K562 (cell line): ENCODE measurements around the gene NUTM1. TPM values are rescaled to one million over a fixed set of nuclear protein-coding genes. Genes with fewer than 3 reads are reported as not detected.

Experiments used
- ESRRA ChIP-seq: fragments of 450-650 bp; IDR thresholded peaks from 2 replicates; pipeline ENCODE4 v1.6.1; 2014; ENCODE audit warnings: low read depth, mild to moderate bottlenecking, moderate library complexity, borderline replicate concordance
- FOXP1 ChIP-seq: sonication (generic); formaldehyde crosslinking; IDR thresholded peaks from 2 replicates; pipeline ENCODE4 v1.8.0; 2022; ENCODE audit warnings: mild to moderate bottlenecking, missing genetic modification reagents
- GATAD2B ChIP-seq: fragments of 450-650 bp; IDR thresholded peaks from 2 replicates; pipeline ENCODE4 v1.6.1; 2017; ENCODE audit warnings: mild to moderate bottlenecking, borderline replicate concordance
- KAT7 ChIP-seq: sonication (generic); formaldehyde crosslinking; IDR thresholded peaks from 2 replicates; pipeline ENCODE4 v1.8.0; 2022; ENCODE audit warnings: missing genetic modification reagents, mild to moderate bottlenecking, borderline replicate concordance
- MTA3 ChIP-seq: fragments of 450-650 bp; formaldehyde crosslinking; IDR thresholded peaks from 2 replicates; pipeline ENCODE4 v1.6.1; 2017; ENCODE audit warnings: mild to moderate bottlenecking, borderline replicate concordance
- NFIC ChIP-seq: fragments of 450-650 bp; IDR thresholded peaks from 2 replicates; pipeline ENCODE4 v1.6.1; 2017; ENCODE audit warnings: mild to moderate bottlenecking, inconsistent platforms
- NR2C1 ChIP-seq, 2 experiments: fragments of 450-650 bp; IDR thresholded peaks; 2 replicates each; pipeline ENCODE4 v1.6.1; 2017; ENCODE audit warnings: mild to moderate bottlenecking in 2 of 2, antibody characterized with exemption in 1 of 2, inconsistent platforms in 1 of 2, missing compliant biosample characterization in 1 of 2, missing genetic modification characterization in 1 of 2
- PHF20 ChIP-seq: fragments of 450-650 bp; IDR thresholded peaks from 2 replicates; pipeline ENCODE4 v1.6.1; 2018; ENCODE audit not compliant: partially characterized antibody
- POLR2A ChIP-seq: fragments of 450-650 bp; conservative IDR thresholded peaks from 2 replicates; pipeline ENCODE4 v1.6.1; 2016
- PTTG1 ChIP-seq: fragments of 450-650 bp; IDR thresholded peaks from 2 replicates; pipeline ENCODE4 v1.6.1; 2016; ENCODE audit warnings: low read depth, mild to moderate bottlenecking, missing genetic modification characterization, missing compliant biosample characterization
- RBFOX2 ChIP-seq: fragments of 200-400 bp; formaldehyde crosslinking; IDR thresholded peaks from 2 replicates; pipeline ENCODE4 v1.6.1; 2017; ENCODE audit warnings: low read depth, mild to moderate bottlenecking, low read length, moderate library complexity
- TEAD4 ChIP-seq, 2 experiments: sonication (generic) in 1 of 2; formaldehyde crosslinking in 1 of 2; IDR thresholded peaks; 2 replicates each; pipeline versions ENCODE4 v1.6.1 to v1.8.0; 2012 to 2022; ENCODE audit warnings: borderline replicate concordance in 1 of 2, inconsistent platforms in 1 of 2, low read length in 1 of 2, mild to moderate bottlenecking in 1 of 2, missing genetic modification reagents in 1 of 2
- ZBTB2 ChIP-seq: fragments of 450-650 bp; IDR thresholded peaks from 2 replicates; pipeline ENCODE4 v1.6.1; 2016; ENCODE audit warnings: antibody characterized with exemption
- ZKSCAN1 ChIP-seq: fragments of 150-350 bp; IDR thresholded peaks from 2 replicates; pipeline ENCODE4 v1.6.1; 2016; ENCODE audit warnings: low read depth, low read length
- ZNF263 ChIP-seq: sonication (generic); formaldehyde crosslinking; IDR thresholded peaks from 2 replicates; pipeline ENCODE4 v1.8.0; 2022; ENCODE audit warnings: mild to moderate bottlenecking, missing genetic modification reagents, borderline replicate concordance
- ZNF431 ChIP-seq: sonication (generic); formaldehyde crosslinking; IDR thresholded peaks from 2 replicates; pipeline ENCODE4 v1.8.0; 2022; ENCODE audit warnings: mild to moderate bottlenecking, missing genetic modification reagents
- polyA plus RNA-seq, 8 experiments: library from polyadenylated mRNA; depleted of rRNA in 4 of 8; stranded (reverse) in 5 of 8; unstranded in 3 of 8; fragments of >200 nt; fragmentation: Nextera tagmentation in 2 of 8; fragmentation: Illumina TruSeq in 1 of 8; extraction: Ambion mirVana in 2 of 8; extraction: Trizol in 1 of 8; gene quantifications; 2 replicates each; pipeline versions ENCODE4 v1.2.1 to v1.2.3, GENCODE V29; 2011 to 2014; ENCODE audit warnings: inconsistent platforms in 1 of 8, missing spikeins in 1 of 8
- total RNA-seq, 7 experiments: library from RNA; depleted of rRNA in 6 of 7; stranded (reverse); fragments of >200 nt in 6 of 7; fragmentation: Illumina TruSeq in 2 of 7; extraction: Trizol in 2 of 7; gene quantifications; 2 replicates each; pipeline versions ENCODE4 v1.2.1 to v1.2.3, GENCODE V29; 2011 to 2021; ENCODE audit warnings: low replicate concordance in 1 of 7
- TF ChIP-seq, protein P1 (sequence below): IDR thresholded peaks from 2 replicates; pipeline ENCODE4 v1.6.1; 2011; ENCODE audit warnings: borderline replicate concordance, low read depth, mild to moderate bottlenecking, moderate library complexity, low read length; ENCODE audit not compliant: insufficient read depth, poor library complexity, severe bottlenecking
- TF ChIP-seq, protein P2 (sequence below), 3 experiments: IDR thresholded peaks in 2 of 3; conservative IDR thresholded peaks in 1 of 3; 2 replicates each; pipeline ENCODE4 v1.5.1; 2011 to 2012; ENCODE audit warnings: low read length in 3 of 3, mild to moderate bottlenecking in 3 of 3, control low read depth in 2 of 3, improper control_type of control experiment in 1 of 3, inconsistent platforms in 1 of 3, low read depth in 1 of 3, mixed read lengths in 1 of 3, moderate library complexity in 1 of 3; ENCODE audit not compliant: insufficient read depth in 2 of 3
- TF ChIP-seq, protein P3 (sequence below): fragments of 450-650 bp; formaldehyde crosslinking; IDR thresholded peaks from 2 replicates; pipeline ENCODE4 v1.4.0; 2020; ENCODE audit warnings: mild to moderate bottlenecking, moderate library complexity

The NUTM1 gene
- total and polyA plus RNA-seq, 9 of the 15 experiments (the other 6 are each of a cell fraction or from before 2014, with no cell fraction given), result 0.01 to 0.05 (median 0.04) TPM; not detected in 4

DNA sequence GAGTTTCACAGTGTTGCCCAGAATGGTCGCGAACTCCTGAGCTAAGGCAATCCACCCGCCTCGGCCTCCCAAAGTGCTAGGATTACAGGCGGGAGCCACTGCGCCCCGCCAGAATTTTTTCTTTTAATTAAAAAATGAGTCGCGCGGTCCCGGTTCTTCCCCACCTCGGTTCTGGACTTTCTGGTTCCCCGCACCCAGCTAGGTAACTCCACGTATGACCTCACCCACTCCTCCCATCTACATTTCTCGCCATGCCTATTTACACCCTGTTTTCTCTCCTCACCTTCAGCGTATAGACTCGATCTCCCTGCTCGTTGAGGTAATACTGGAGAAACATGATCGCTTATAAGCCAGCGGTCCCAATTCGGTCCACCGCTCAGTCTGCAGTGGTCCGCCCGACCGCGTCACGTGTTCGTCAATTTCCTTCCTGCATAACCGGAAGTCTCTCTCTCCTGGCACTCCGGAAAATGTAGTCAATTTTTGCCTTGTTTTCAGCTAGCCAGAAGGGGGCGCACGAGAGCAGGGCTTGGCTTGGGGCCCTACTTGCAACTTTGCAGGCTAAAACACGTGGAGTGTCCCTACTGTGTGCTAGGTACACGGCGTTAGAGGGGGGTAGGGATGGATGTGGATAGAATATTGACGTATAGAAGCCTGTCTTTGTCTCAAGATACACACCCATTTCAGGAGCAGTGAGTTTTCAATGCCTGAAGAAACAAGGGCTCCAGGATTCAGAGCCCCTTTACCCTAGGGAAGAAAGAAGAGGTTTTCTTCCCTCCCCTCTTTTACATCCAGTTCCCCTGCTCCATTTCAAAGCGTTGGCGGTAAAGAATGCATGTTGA lies at the start of gene NUTM1, which contains the start of gene NOP10 (continued):
- TF ChIP-seq, protein P1, sequence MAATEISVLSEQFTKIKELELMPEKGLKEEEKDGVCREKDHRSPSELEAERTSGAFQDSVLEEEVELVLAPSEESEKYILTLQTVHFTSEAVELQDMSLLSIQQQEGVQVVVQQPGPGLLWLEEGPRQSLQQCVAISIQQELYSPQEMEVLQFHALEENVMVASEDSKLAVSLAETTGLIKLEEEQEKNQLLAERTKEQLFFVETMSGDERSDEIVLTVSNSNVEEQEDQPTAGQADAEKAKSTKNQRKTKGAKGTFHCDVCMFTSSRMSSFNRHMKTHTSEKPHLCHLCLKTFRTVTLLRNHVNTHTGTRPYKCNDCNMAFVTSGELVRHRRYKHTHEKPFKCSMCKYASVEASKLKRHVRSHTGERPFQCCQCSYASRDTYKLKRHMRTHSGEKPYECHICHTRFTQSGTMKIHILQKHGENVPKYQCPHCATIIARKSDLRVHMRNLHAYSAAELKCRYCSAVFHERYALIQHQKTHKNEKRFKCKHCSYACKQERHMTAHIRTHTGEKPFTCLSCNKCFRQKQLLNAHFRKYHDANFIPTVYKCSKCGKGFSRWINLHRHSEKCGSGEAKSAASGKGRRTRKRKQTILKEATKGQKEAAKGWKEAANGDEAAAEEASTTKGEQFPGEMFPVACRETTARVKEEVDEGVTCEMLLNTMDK, result peak; percentile 43
- TF ChIP-seq TEAD4 (IDR thresholded peaks at IDR 0.05; ENCODE audit: low read length) (peak; percentile 63; the same call in 1 of the 2 replicates), TEAD4 (CRISPR knock-in tag; IDR thresholded peaks at IDR 0.05; ENCODE audit: borderline replicate concordance) (no peak), ZNF263 (CRISPR knock-in tag) (peak; percentile 65; the same call in 1 of the 2 replicates), ZKSCAN1 (peak; percentile 100), PTTG1 (no peak), KAT7 (CRISPR knock-in tag) (peak; percentile 69; the same call in 1 of the 2 replicates), ESRRA (peak; percentile 40; the same call in 1 of the 2 replicates), NR2C1 (IDR thresholded peaks at IDR 0.05) (peak; percentile 57), NR2C1 (tag; IDR thresholded peaks at IDR 0.05) (peak; percentile 72), POLR2A (peak; percentile 98), MTA3 (peak; percentile 83), RBFOX2 (peak; percentile 79), FOXP1 (CRISPR knock-in tag) (peak; percentile 74), GATAD2B (peak; percentile 78), PHF20 (peak; percentile 82), NFIC (peak; percentile 87), ZNF431 (CRISPR knock-in tag) (peak; percentile 65; the same call in 1 of the 2 replicates), ZBTB2 (no peak)
- TF ChIP-seq, protein P2, sequence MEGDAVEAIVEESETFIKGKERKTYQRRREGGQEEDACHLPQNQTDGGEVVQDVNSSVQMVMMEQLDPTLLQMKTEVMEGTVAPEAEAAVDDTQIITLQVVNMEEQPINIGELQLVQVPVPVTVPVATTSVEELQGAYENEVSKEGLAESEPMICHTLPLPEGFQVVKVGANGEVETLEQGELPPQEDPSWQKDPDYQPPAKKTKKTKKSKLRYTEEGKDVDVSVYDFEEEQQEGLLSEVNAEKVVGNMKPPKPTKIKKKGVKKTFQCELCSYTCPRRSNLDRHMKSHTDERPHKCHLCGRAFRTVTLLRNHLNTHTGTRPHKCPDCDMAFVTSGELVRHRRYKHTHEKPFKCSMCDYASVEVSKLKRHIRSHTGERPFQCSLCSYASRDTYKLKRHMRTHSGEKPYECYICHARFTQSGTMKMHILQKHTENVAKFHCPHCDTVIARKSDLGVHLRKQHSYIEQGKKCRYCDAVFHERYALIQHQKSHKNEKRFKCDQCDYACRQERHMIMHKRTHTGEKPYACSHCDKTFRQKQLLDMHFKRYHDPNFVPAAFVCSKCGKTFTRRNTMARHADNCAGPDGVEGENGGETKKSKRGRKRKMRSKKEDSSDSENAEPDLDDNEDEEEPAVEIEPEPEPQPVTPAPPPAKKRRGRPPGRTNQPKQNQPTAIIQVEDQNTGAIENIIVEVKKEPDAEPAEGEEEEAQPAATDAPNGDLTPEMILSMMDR (IDR thresholded peaks at IDR 0.05 in 2 of 3, conservative IDR thresholded peaks at IDR 0.05 in 1 of 3; ENCODE audit: insufficient read depth in 2 of 3, low read depth in 1 of 3, low read length in 3 of 3), result peak; percentile 90 to 99 (median 97)
- TF ChIP-seq, protein P3, sequence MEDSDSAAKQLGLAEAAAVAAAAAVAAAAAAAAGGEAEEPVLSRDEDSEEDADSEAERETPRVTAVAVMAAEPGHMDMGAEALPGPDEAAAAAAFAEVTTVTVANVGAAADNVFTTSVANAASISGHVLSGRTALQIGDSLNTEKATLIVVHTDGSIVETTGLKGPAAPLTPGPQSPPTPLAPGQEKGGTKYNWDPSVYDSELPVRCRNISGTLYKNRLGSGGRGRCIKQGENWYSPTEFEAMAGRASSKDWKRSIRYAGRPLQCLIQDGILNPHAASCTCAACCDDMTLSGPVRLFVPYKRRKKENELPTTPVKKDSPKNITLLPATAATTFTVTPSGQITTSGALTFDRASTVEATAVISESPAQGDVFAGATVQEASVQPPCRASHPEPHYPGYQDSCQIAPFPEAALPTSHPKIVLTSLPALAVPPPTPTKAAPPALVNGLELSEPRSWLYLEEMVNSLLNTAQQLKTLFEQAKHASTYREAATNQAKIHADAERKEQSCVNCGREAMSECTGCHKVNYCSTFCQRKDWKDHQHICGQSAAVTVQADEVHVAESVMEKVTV, result peak; percentile 73
